Heart right ventricle (tissue), 16 donors: ENCODE results near the gene KIF1B. TPM values are rescaled to one million over a fixed set of nuclear protein-coding genes. Genes with fewer than 3 reads are reported as not detected.
"Not testable (repeated sequence)": the region's sequence is repeated elsewhere in the genome, so short reads cannot be mapped to it uniquely, and the experiment has no call there.

Experiments used
- ATAC-seq, 8 donors: fragments of 200-7000 bp; cut with Tn5 transposase; one replicate each; pipeline ENCODE4 v1.9.1; 2020; ENCODE audit warnings: mild to moderate bottlenecking in 8 of 8, moderate library complexity in 8 of 8, moderate number of reproducible peaks in 1 of 8
- DNase-seq, 2 donors: peaks; one replicate each; pipeline ENCODE4 v3.0.0-alpha.2; 2020
- H3K27ac ChIP-seq, 10 donors: fragments of 200-600 bp; sonication (generic) in 2 of 10; one replicate each; pipeline versions ENCODE4 v1.5.0 to v1.8.0; 2020 to 2022; ENCODE audit warnings: mild to moderate bottlenecking in 3 of 10
- H3K27me3 ChIP-seq, 7 donors: fragments of 200-600 bp; one replicate each; pipeline ENCODE4 v1.8.0; 2021 to 2022; ENCODE audit warnings: mild to moderate bottlenecking in 2 of 7
- H3K36me3 ChIP-seq, 9 donors: fragments of 200-600 bp; sonication (generic) in 1 of 9; one replicate each; pipeline versions ENCODE4 v1.5.0 to v1.8.0; 2020 to 2022; ENCODE audit warnings: mild to moderate bottlenecking in 2 of 9
- H3K4me1 ChIP-seq, 9 donors: fragments of 200-600 bp; sonication (generic) in 1 of 9; one replicate each; pipeline versions ENCODE4 v1.5.0 to v1.8.0; 2020 to 2022; ENCODE audit warnings: mild to moderate bottlenecking in 4 of 9
- H3K4me3 ChIP-seq, 10 donors: fragments of 200-600 bp; sonication (generic) in 2 of 10; one replicate each; pipeline versions ENCODE4 v1.5.0 to v1.8.0; 2020 to 2022; ENCODE audit warnings: mild to moderate bottlenecking in 7 of 10, moderate library complexity in 2 of 10
- H3K9me3 ChIP-seq, 11 donors: fragments of 200-600 bp in 10 of 11; sonication (generic) in 2 of 11; one replicate each; pipeline versions ENCODE4 v1.5.0 to v1.8.0; 2013 to 2022; ENCODE audit warnings: mild to moderate bottlenecking in 2 of 11, control low read depth in 1 of 11, moderate library complexity in 1 of 11
- WGBS, 2 donors: extraction: QIAGEN DNeasy Blood & Tissue Kit; methylation state at CpG; one replicate each; pipeline ENCODE4 v1.1.7; 2013; ENCODE audit warnings: inconsistent platforms in 1 of 2; 5-methylcytosine and 5-hydroxymethylcytosine counted together
- intact Hi-C, 10 donors: fragments of 100-400 bp; cut with DNase I; formaldehyde crosslinking; loops; one replicate each; pipeline versions ENCODE4 v1.11.1 to v1.14.2; 2022
- polyA plus RNA-seq, 2 donors: library from polyadenylated mRNA; stranded (reverse); fragments of 200-250 nt; gene quantifications; one replicate each; pipeline ENCODE4 v1.2.3, GENCODE V29; 2013
- total RNA-seq, 10 donors: library from RNA; stranded (reverse); fragmentation: NEBNext Ultra II Directional in 3 of 10; extraction: Animal tissue kit (Norgen Biotek cat#: 25700) in 3 of 10; gene quantifications; one replicate each; pipeline versions ENCODE4 v1.2.1 to v1.2.4, GENCODE V29; 2021 to 2023
- TF ChIP-seq, protein P1 (sequence below), 9 donors: fragments of 200-600 bp; sonication (generic) in 2 of 9; IDR thresholded peaks; one replicate each; pipeline versions ENCODE4 v1.5.0 to v1.8.0; 2021 to 2022; ENCODE audit warnings: antibody characterized with exemption in 9 of 9, mild to moderate bottlenecking in 5 of 9, moderate library complexity in 1 of 9
- donor health status: Arrhythmogenic right ventricular cardiomyopathy.
- donor health status: ischemic (EF 13 %, LVEDD 7.1; RV severe dilation, severe dysfunction).
- donor health status: healthy with polysubstance abuse.
- donor health status: DM: no; HTN: yes; CAD: no.
- donor health status: DM: no; HTN: no; CAD: no.
- donor health status: ischemic (EF 25% LVEDD 6.9; RV normal size, moderate dysfunction).
- donor health status: ischemic (EF 25% LVEDD 5.7; RV mildly dilated, moderate dysfunction).
- donor health status: healthy.
- donor health status: DM: yes; HTN: yes; CAD: no.
- donor health status: Ischemic cardiomyopathy.
- donor health status: ischemic (EF 35%, LVEDD 5.7; RV mildly dilated, moderate dysfunction).
- donor health status: nonischemic (EF 11% LVEDD 7.7; RV severe dilation, severe dysfunction).
- donor health status: DM: yes; HTN: yes; CAD: no.
- donor health status: PGD.
- donor health status: ischemic (EF 29% LVEDD 5.4; RV normal size, mild dysfunction).
- donor health status: nonischemic (EF 23%, LVEDD 6.1; RV moderate dilation, normal function).

KIF1B gene
- total and polyA plus RNA-seq, 12 donors: 21.6 to 107 (median 87.5) TPM

DNA sequence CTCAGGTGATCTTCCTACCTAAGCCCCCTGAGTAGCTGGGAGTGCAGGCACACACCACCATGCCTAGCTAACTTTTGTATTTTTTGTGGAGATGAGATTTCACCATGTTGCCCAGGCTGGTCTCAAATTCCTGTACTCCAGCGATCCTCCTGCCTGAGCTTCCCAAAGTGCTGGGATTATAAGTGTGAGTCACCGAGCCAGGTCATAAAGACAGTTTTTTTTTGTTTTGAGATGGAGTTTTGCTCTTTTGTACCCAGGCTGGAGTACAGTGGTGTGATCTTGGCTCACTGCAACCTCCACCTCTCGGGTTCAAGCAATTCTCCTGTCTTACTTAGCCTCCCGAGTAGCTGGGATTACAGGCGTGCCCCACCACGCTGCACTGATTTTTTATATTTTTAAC is 42.1 kb downstream of the KIF1B start:
- intact Hi-C loops: loop anchor here in 3 of 10 donors (5.0 kb wide), 1 partner anchor 40 kb away; the partner anchor contains the start of gene KIF1B (in 3 of the 3)
- 96 to 97% methylated on average over 6 of the region's 6 CpGs for WGBS, 2 donors
- no peak overlapping the region for H3K4me3 ChIP-seq
- DNase-seq: no peak
- H3K27ac ChIP-seq: peak overlapping the region in 1 of 10 donors; percentile 70
- H3K9me3 ChIP-seq: peaks cover 0 to 3% (median 0%) of the 10 kb centered on the region in 11 donors
- peaks cover 0 to 16% (median 7%) of the 10 kb centered on the region in 9 donors for H3K36me3 ChIP-seq
- H3K4me1 ChIP-seq: peaks cover 0 to 63% (median 45%) of the 10 kb centered on the region in 9 donors
- H3K27me3 ChIP-seq: no peaks in the 10 kb centered on the region
- TF ChIP-seq, protein P1, sequence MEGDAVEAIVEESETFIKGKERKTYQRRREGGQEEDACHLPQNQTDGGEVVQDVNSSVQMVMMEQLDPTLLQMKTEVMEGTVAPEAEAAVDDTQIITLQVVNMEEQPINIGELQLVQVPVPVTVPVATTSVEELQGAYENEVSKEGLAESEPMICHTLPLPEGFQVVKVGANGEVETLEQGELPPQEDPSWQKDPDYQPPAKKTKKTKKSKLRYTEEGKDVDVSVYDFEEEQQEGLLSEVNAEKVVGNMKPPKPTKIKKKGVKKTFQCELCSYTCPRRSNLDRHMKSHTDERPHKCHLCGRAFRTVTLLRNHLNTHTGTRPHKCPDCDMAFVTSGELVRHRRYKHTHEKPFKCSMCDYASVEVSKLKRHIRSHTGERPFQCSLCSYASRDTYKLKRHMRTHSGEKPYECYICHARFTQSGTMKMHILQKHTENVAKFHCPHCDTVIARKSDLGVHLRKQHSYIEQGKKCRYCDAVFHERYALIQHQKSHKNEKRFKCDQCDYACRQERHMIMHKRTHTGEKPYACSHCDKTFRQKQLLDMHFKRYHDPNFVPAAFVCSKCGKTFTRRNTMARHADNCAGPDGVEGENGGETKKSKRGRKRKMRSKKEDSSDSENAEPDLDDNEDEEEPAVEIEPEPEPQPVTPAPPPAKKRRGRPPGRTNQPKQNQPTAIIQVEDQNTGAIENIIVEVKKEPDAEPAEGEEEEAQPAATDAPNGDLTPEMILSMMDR (IDR thresholded peaks at IDR 0.05): no peak
- ATAC-seq: no peak

GRCh38 chr1:10253149-10253548 is 42.8 kb downstream of the KIF1B start:
- WGBS, 2 donors: 96 to 100% methylated on average over 1 of the region's 1 CpG
- Histone ChIP-seq H3K36me3 (peaks cover 0 to 21% (median 7%) of the 10 kb centered on the region in 9 donors), H3K27me3 (no peaks in the 10 kb centered on the region), H3K4me1 (peaks cover 0 to 67% (median 51%) of the 10 kb centered on the region in 9 donors), H3K27ac (peak overlapping the region in 9 of 10 donors; percentile 8 to 72 (median 57)), H3K4me3 (no peak overlapping the region), H3K9me3 (peaks cover 0 to 3% (median 0%) of the 10 kb centered on the region in 11 donors)
- TF ChIP-seq, protein P1 (IDR thresholded peaks at IDR 0.05): no peak
- intact Hi-C loops: loop anchor here in 4 of 10 donors (1.0 to 5.0 kb wide), 2 partner anchors 35 to 41 kb away; partner anchors contain the start of gene KIF1B (in 3 of the 4)
- no peak for DNase-seq
- ATAC-seq: no peak

GRCh38 chr1:10253755-10254154 is 43.4 kb downstream of the KIF1B start:
- TF ChIP-seq, protein P1 (IDR thresholded peaks at IDR 0.05): no peak

GRCh38 chr1:10257851-10258250 is 47.5 kb downstream of the KIF1B start:
- DNase-seq: no peak
- H3K36me3 ChIP-seq: peaks cover 0 to 68% (median 24%) of the 10 kb centered on the region in 9 donors
- 69% methylated on average over 4 of the region's 4 CpGs for WGBS, 2 donors
- H3K4me3 ChIP-seq: no peak overlapping the region
- no peaks in the 10 kb centered on the region for H3K9me3 ChIP-seq
- ATAC-seq: no peak
- peaks cover 0 to 37% (median 28%) of the 10 kb centered on the region in 9 donors for H3K4me1 ChIP-seq
- TF ChIP-seq, protein P1 (IDR thresholded peaks at IDR 0.05): no peak
- intact Hi-C loops: loop anchor here in 1 of 10 donors (5.0 kb wide), 1 partner anchor 46 kb away; the partner anchor contains the start of gene KIF1B
- H3K27ac ChIP-seq: no peak overlapping the region
- H3K27me3 ChIP-seq: no peaks in the 10 kb centered on the region

More at GRCh38 chr1:10253755-10254154, 43.4 kb downstream of the KIF1B start:
- peak in 1 of 2 donors; percentile 41 for DNase-seq
- H3K4me1 ChIP-seq: peaks cover 0 to 67% (median 56%) of the 10 kb centered on the region in 9 donors
- intact Hi-C loops: loop anchor here in 4 of 10 donors (1.0 to 5.0 kb wide), 2 partner anchors 35 to 41 kb away; partner anchors contain the start of gene KIF1B (in 3 of the 4)
- H3K27me3 ChIP-seq: no peaks in the 10 kb centered on the region
- WGBS, 2 donors: 8 to 13% methylated on average over 3 of the region's 3 CpGs
- ATAC-seq: peak; percentile 73 to 96 (median 90)
- H3K4me3 ChIP-seq: no peak overlapping the region
- H3K9me3 ChIP-seq: peaks cover 0 to 3% (median 0%) of the 10 kb centered on the region in 11 donors
- peaks cover 0 to 27% (median 7%) of the 10 kb centered on the region in 9 donors for H3K36me3 ChIP-seq
- H3K27ac ChIP-seq: peak overlapping the region; percentile 2 to 72 (median 54)

- H3K27ac ChIP-seq, H3K27me3 ChIP-seq: not testable (repeated sequence)
Observed at GRCh38 chr1:10259547-10259946, 49.2 kb downstream of the KIF1B start.

More at GRCh38 chr1:10259547-10259946, 49.2 kb downstream of the KIF1B start:
- 92 to 97% methylated on average over 9 of the region's 9 CpGs for WGBS, 2 donors
- H3K4me1 ChIP-seq: peaks cover 0 to 20% (median 13%) of the 10 kb centered on the region in 9 donors
- intact Hi-C loops: loop anchor here in 1 of 10 donors (5.0 kb wide), 1 partner anchor 47 kb away; the partner anchor contains the start of gene KIF1B
- not testable (repeated sequence) for H3K4me3 ChIP-seq, H3K9me3 ChIP-seq, DNase-seq, ATAC-seq
- peaks cover 0 to 85% (median 39%) of the 10 kb centered on the region in 9 donors for H3K36me3 ChIP-seq
